RCC 7860 (cell line): ENCODE data around the gene PPM1H.
"Not testable (repeated sequence)": the region's sequence is repeated elsewhere in the genome, so short reads cannot be mapped to it uniquely, and the experiment has no call there.

ENCODE experiments used
- DNase-seq: peaks from one replicate; pipeline ENCODE4 v3.0.0-alpha.2; 2015; ENCODE audit warnings: low spot score
- FAIRE-seq: peaks from 2 replicates; lab custom pipeline; 2012; peaks lifted over from hg19 to GRCh38; lab: Jason Lieb, UNC

PPM1H gene

GRCh38 chr12:62934799-62935674, at the start of gene PPM1H:
Gene PPM1H (minus strand): TSS chr12:62935150. CDS start chr12:62934736, 414 bp downstream.
- DNase-seq, result peak; percentile 55
- FAIRE-seq, result no peak

GRCh38 chr12:62983594-62983993, 48.6 kb upstream of the PPM1H start:
- DNase-seq (no peak), FAIRE-seq (no peak)

DNA sequence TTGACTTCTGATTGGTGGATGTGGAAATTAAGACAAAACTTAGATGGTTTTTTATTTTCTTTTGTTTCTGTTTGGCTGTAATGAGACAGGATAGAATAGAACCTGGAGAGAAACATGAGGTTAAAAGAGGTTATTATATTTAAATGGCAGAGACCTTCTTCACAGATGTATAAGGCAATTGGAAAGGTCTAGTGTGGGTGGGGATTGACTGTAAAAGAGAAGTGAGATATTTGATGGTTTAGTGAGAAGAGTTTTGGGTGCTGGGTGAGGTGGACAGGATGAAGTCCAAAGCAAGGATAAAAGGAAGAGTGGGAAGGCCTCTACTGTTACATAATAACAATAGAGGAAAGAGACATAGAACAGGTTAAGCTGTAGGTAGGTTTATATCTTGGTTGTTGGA, 43.8 kb upstream of the PPM1H start:
- FAIRE-seq (no peak), DNase-seq (no peak)

GRCh38 chr12:62977883-62978282, 42.9 kb upstream of the PPM1H start:
- FAIRE-seq (no peak), DNase-seq (no peak)

DNA sequence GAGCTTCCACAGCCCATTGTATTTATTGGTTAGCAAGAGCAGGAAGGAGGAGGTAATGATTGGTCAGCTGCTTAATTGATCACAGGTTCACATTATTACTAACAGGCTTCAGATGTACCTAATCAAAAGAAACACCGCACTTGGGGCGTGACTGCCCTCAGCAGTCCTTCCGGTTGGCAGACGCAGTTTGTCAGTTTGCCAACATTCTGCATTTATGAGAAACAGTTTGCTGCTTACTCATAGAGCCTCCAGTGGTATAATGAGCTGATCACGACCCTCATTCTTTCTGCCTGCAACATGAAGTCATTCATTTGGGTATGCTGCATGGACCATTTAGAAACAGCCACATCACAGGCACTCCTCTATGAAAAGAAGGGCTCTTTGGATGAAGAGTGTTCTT, 42.5 kb upstream of the PPM1H start:
- FAIRE-seq (no peak), DNase-seq (no peak)

GRCh38 chr12:62976110-62976662, 41.2 kb upstream of the PPM1H start:
- FAIRE-seq (no peak), DNase-seq (no peak)

GRCh38 chr12:62971769-62972525, 37.0 kb upstream of the PPM1H start:
- FAIRE-seq (no peak), DNase-seq (no peak)

DNA sequence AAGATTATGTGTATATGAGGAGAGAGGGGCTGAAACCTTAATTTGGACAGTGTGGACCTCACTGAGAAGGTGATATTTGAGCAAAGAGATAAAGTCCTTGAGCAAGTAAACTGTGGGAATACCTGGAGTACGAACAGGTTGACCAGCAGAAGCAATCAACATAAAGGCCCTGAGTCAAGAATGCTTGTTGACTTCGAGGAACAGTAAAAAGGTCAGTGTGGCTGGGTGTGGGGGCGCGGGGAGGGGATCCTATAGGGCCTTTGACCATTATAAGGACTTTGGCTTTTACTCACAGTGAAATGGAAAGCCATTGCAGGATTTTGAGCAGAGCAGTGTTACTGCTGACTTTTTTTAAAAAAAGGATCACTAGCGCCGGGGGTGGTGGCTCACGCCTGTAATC, 34.7 kb upstream of the PPM1H start:
- FAIRE-seq, result no peak
- DNase-seq, result no peak

- FAIRE-seq, result no peak
- no peak for DNase-seq
Observed at GRCh38 chr12:62967701-62968100, 32.8 kb upstream of the PPM1H start.

GRCh38 chr12:62966990-62967506, 32.1 kb upstream of the PPM1H start:
- FAIRE-seq, result no peak
- DNase-seq, result no peak

- not testable (repeated sequence) for DNase-seq, FAIRE-seq
Observed at GRCh38 chr12:62966446-62966989, 31.6 kb upstream of the PPM1H start.

- FAIRE-seq, DNase-seq: not testable (repeated sequence)
Observed at GRCh38 chr12:62965700-62966099, 30.8 kb upstream of the PPM1H start.

DNA sequence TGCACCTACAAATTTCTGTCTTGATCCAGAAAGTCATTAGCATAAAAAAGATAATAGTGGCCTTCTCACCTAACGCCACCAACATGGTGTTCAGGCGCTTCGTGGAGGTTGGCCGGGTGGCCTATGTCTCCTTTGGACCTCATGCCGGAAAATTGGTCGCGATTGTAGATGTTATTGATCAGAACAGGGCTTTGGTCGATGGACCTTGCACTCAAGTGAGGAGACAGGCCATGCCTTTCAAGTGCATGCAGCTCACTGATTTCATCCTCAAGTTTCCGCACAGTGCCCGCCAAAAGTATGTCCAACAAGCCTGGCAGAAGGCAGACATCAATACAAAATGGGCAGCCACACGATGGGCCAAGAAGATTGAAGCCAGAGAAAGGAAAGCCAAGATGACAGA, 30.3 kb upstream of the PPM1H start:
- not testable (repeated sequence) for FAIRE-seq

DNA sequence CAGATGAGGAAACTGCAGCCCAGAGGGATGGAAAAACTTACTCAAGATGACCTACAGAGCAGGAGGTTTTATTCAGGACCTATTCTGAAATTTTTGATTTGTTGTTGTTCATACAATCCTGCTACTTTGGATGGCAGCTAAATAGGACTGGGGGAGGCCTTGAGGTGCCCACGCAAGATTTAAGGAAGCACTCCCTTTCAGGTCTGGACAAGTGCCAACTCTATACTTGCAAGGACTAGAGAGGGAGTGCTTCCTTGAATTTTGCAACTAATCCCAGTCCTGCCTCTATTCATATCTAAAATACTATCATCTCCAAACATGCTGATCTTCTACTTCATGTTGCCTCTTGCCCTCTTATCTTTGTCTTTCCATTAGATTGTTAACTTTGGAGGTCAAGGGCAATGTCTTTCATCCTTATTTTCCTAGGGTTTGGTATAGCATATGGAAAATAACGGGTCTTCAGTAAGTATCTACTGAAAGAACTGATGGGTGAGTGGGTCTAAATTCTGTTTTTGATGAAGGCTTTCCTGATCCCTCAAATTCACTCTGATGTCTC, 28.6 kb upstream of the PPM1H start:
- FAIRE-seq (no peak), DNase-seq (no peak)

More for the DNA sequence above, 30.3 kb upstream of the PPM1H start:
- not testable (repeated sequence) for DNase-seq

DNA sequence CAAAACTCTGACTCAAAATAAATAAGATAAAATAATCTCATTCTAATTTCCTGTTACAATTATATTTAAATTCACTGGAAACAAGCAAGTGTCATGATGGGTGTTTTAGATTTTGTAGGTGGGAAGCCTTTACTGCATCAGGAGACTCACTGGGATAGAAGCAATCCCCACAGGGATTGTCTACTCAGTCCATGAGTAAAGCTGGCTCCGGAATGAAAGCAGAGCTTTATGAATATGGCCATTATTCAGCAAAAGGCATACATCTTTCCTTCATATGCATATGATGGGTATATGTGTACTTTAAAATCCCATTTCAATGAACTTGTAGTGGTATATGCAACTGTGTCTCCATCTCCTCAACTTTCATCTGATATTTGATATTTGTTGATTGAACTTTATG, 25.4 kb upstream of the PPM1H start:
- FAIRE-seq, result no peak
- DNase-seq, result no peak

GRCh38 chr12:62959745-62960144, 24.8 kb upstream of the PPM1H start:
- FAIRE-seq (no peak), DNase-seq (no peak)

GRCh38 chr12:62957233-62957953, 22.4 kb upstream of the PPM1H start:
- FAIRE-seq, result no peak

DNA sequence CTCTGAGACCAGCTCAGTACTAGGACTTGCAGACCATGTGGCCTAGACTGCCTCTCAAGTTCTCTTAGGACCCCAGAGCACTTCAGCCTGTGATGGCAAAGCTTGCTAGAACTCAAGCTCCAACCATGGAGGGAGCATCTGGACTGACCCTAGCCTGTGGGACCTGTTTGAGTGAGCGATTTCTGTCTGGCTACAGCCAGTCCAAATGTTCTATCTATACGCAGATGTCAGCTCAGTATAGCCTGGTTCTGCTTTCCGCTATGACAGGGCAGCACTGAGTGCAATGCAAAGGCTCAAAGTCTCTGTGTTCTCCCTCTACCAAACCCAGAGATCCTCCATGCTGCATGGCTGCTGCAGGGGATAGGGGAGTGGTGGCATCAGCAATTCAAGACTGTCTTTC, 20.7 kb upstream of the PPM1H start:
- no peak for FAIRE-seq
- DNase-seq, result no peak

More at GRCh38 chr12:62957233-62957953, 22.4 kb upstream of the PPM1H start:
- DNase-seq, result no peak

- DNase-seq, result no peak
Observed at GRCh38 chr12:62950317-62950716, 15.4 kb upstream of the PPM1H start.

DNA sequence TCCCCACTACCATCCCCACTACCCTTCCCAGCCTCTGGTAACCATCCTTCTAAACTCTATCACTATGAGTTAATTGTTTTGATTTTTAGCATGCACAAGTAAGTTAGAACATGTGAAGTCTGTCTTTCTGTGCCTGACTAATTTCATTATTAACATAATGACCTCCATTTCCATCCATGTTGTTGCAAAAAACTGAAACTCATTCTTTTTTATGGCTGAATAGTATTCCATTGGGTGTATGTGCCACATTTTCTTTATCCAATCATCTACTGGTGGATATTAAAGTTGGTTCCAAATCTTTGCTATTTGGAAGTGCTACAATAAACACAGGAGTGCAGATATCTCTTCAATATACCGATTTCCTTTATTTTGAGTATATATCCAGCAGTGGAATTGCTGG, 13.2 kb upstream of the PPM1H start:
- DNase-seq, result no peak
- no peak for FAIRE-seq

More at GRCh38 chr12:62950317-62950716, 15.4 kb upstream of the PPM1H start:
- FAIRE-seq, result no peak
